HTR-8/SVneo (cell line): ENCODE data around the gene CASKIN2.
"Not testable (repeated sequence)": the region's sequence is repeated elsewhere in the genome, so short reads cannot be mapped to it uniquely, and the experiment has no call there.

Experiments used
- DNase-seq: peaks from one replicate; pipeline ENCODE4 v3.0.0; 2011; ENCODE audit warnings: low spot score, mixed read lengths; ENCODE audit not compliant: insufficient read length
- FAIRE-seq: peaks from 2 replicates; lab custom pipeline; 2011; peaks lifted over from hg19 to GRCh38; lab: Jason Lieb, UNC

Gene CASKIN2

GRCh38 chr17:75475144-75475835 is 40.0 kb downstream of the CASKIN2 start:
- no peak for DNase-seq
- peak; percentile 16 for FAIRE-seq

GRCh38 chr17:75474736-75475135 is 40.6 kb downstream of the CASKIN2 start:
- FAIRE-seq (no peak), DNase-seq (no peak)

GRCh38 chr17:75473246-75473645 is 42.1 kb downstream of the CASKIN2 start:
- DNase-seq = no peak
- peak; percentile 9 for FAIRE-seq

GRCh38 chr17:75472119-75472518 is 43.2 kb downstream of the CASKIN2 start:
- DNase-seq (no peak), FAIRE-seq (no peak)

GRCh38 chr17:75471207-75471606 is 44.1 kb downstream of the CASKIN2 start:
- no peak for FAIRE-seq
- no peak for DNase-seq

GRCh38 chr17:75468779-75469373 is 46.5 kb downstream of the CASKIN2 start:
- DNase-seq = no peak
- peak; percentile 74 for FAIRE-seq

GRCh38 chr17:75468291-75468754 is 47.0 kb downstream of the CASKIN2 start:
- no peak for DNase-seq
- no peak for FAIRE-seq

- no peak for DNase-seq
- FAIRE-seq = no peak
Observed at GRCh38 chr17:75465039-75465438, 50.3 kb downstream of the CASKIN2 start.

GRCh38 chr17:75463603-75464002 is 51.7 kb downstream of the CASKIN2 start:
- DNase-seq (no peak), FAIRE-seq (no peak)

- DNase-seq (no peak), FAIRE-seq (no peak)
Observed at GRCh38 chr17:75460295-75460694, 55.0 kb downstream of the CASKIN2 start.

GRCh38 chr17:75459590-75460267 is 55.6 kb downstream of the CASKIN2 start:
- DNase-seq = no peak
- FAIRE-seq = no peak

GRCh38 chr17:75459246-75459589 is 56.1 kb downstream of the CASKIN2 start:
- DNase-seq = no peak
- no peak for FAIRE-seq

- DNase-seq (peak; percentile 49), FAIRE-seq (no peak)
Observed at GRCh38 chr17:75457047-75457654, 58.2 kb downstream of the CASKIN2 start.

- FAIRE-seq (peak; percentile 72), DNase-seq (peak; percentile 98)
Observed at GRCh38 chr17:75456417-75457046, 58.8 kb downstream of the CASKIN2 start, which contains the start of gene TMEM94. TSS of gene TMEM94 (plus strand) at chr17:75456635. CDS start at chr17:75471906, 15,271 bp downstream.

- DNase-seq (no peak), FAIRE-seq (no peak)
Observed at GRCh38 chr17:75456039-75456416, 59.3 kb downstream of the CASKIN2 start.

- DNase-seq, FAIRE-seq: not testable (repeated sequence)
Observed at GRCh38 chr17:75454672-75455071, 60.7 kb downstream of the CASKIN2 start.

- DNase-seq (no peak), FAIRE-seq (no peak)
Observed at GRCh38 chr17:75454193-75454592, 61.1 kb downstream of the CASKIN2 start.

GRCh38 chr17:75450270-75450669 is 65.1 kb downstream of the CASKIN2 start:
- FAIRE-seq (no peak), DNase-seq (no peak)
